Neural cell (in vitro differentiated cells): ENCODE data around the gene RING1. TPM values are rescaled to one million over a fixed set of nuclear protein-coding genes. Genes with fewer than 3 reads are reported as not detected.

Experiments used
- H2AFZ ChIP-seq: fragments of 200-600, 300-800 bp; sonication (generic), shearing (Covaris generic); 2 replicates; pipeline ENCODE4 v1.6.0; 2014; ENCODE audit warnings: low read depth, mild to moderate bottlenecking, antibody characterized with exemption, low read length, moderate library complexity
- H3F3A ChIP-seq: fragments of 200-600 bp; shearing (Covaris generic); 2 replicates; pipeline ENCODE4 v1.6.1; 2016; ENCODE audit warnings: mild to moderate bottlenecking, moderate library complexity, mixed read lengths, antibody characterized with exemption, low read length; ENCODE audit not compliant: insufficient read depth, poor library complexity, severe bottlenecking
- H3K27ac ChIP-seq: fragments of 200-600, 300-800 bp; sonication (generic), shearing (Covaris generic); 2 replicates; pipeline ENCODE4 v1.5.1; 2014; ENCODE audit warnings: mild to moderate bottlenecking, low read length, moderate library complexity
- H3K27me3 ChIP-seq: fragments of 300-800, 200-600 bp; sonication (generic), shearing (Covaris generic); 2 replicates; pipeline ENCODE4 v1.6.0; 2014; ENCODE audit warnings: mild to moderate bottlenecking, low read depth, low read length, moderate library complexity; ENCODE audit not compliant: insufficient read depth
- H3K36me3 ChIP-seq: fragments of 300-800, 200-600 bp; sonication (generic), shearing (Covaris generic); 2 replicates; pipeline ENCODE4 v1.5.1; 2014; ENCODE audit warnings: mild to moderate bottlenecking, antibody characterized with exemption, low read length, moderate library complexity; ENCODE audit not compliant: insufficient read depth
- H3K4me2 ChIP-seq: fragments of 300-800, 200-600 bp; sonication (generic), shearing (Covaris generic); 2 replicates; pipeline ENCODE4 v1.6.0; 2014; ENCODE audit warnings: mild to moderate bottlenecking, low read length
- H3K4me3 ChIP-seq: fragments of 300-800, 200-600 bp; sonication (generic), shearing (Covaris generic); 2 replicates; pipeline ENCODE4 v1.5.1; 2014; ENCODE audit warnings: mild to moderate bottlenecking, low read length, moderate library complexity
- H3K79me2 ChIP-seq: fragments of 200-600 bp; shearing (Covaris generic); replicated peaks from 2 replicates; pipeline ENCODE4 v1.6.0; 2014; ENCODE audit warnings: mild to moderate bottlenecking, low read length, moderate library complexity; ENCODE audit not compliant: insufficient read depth
- H3K9ac ChIP-seq: fragments of 300-800, 200-600 bp; sonication (generic), shearing (Covaris generic); 2 replicates; pipeline ENCODE4 v1.6.1; 2016; ENCODE audit warnings: mild to moderate bottlenecking, low read length, mixed read lengths
- H3K9me2 ChIP-seq: fragments of 200-600 bp; shearing (Covaris generic); 2 replicates; pipeline ENCODE4 v1.6.1; 2016; ENCODE audit warnings: mild to moderate bottlenecking, low read length, mixed read lengths; ENCODE audit not compliant: insufficient read depth
- H3K9me3 ChIP-seq: fragments of 200-600, 300-800 bp; sonication (generic), shearing (Covaris generic); 2 replicates; pipeline ENCODE4 v1.6.1; 2016; ENCODE audit warnings: mild to moderate bottlenecking, mixed run types, low read length, moderate library complexity, mixed read lengths
- H4K20me1 ChIP-seq: fragments of 200-600 bp; shearing (Covaris generic); 2 replicates; pipeline ENCODE4 v1.6.1; 2016; ENCODE audit warnings: mild to moderate bottlenecking, mixed run types; ENCODE audit not compliant: insufficient read depth
- CTCF ChIP-seq: fragments of 450-650 bp; IDR thresholded peaks from 2 replicates; pipeline ENCODE4 v1.5.1; 2014; ENCODE audit warnings: antibody characterized with exemption, mild to moderate bottlenecking, moderate library complexity; ENCODE audit not compliant: poor library complexity, severe bottlenecking
- EP300 ChIP-seq: fragments of 450-650 bp; conservative IDR thresholded peaks from 2 replicates; pipeline ENCODE4 v1.6.1; 2014; ENCODE audit warnings: antibody characterized with exemption, mild to moderate bottlenecking, moderate library complexity; ENCODE audit not compliant: poor library complexity, severe bottlenecking
- EZH2 ChIP-seq: fragments of 200-600, 300-800 bp; shearing (Covaris generic), sonication (generic); IDR thresholded peaks from 2 replicates; pipeline ENCODE4 v1.6.1; 2014; ENCODE audit warnings: antibody characterized with exemption, low read length, borderline replicate concordance, mild to moderate bottlenecking; ENCODE audit not compliant: insufficient read depth, poor library complexity, severe bottlenecking
- MXI1 ChIP-seq: fragments of 450-650 bp; conservative IDR thresholded peaks from 2 replicates; pipeline ENCODE4 v1.6.1; 2014; ENCODE audit warnings: antibody characterized with exemption, mild to moderate bottlenecking; ENCODE audit not compliant: poor library complexity, severe bottlenecking
- POLR2AphosphoS5 ChIP-seq: IDR thresholded peaks from 2 replicates; pipeline ENCODE4 v1.6.1; 2012
- RAD21 ChIP-seq: fragments of 450-650 bp; conservative IDR thresholded peaks from 2 replicates; pipeline ENCODE4 v1.6.1; 2014; ENCODE audit warnings: antibody characterized with exemption, mild to moderate bottlenecking, moderate library complexity
- REST ChIP-seq: IDR thresholded peaks from 2 replicates; pipeline ENCODE4 v1.6.1; 2012; ENCODE audit warnings: borderline replicate concordance
- SMC3 ChIP-seq: fragments of 450-650 bp; conservative IDR thresholded peaks from 2 replicates; pipeline ENCODE4 v1.6.1; 2014; ENCODE audit warnings: antibody characterized with exemption, mild to moderate bottlenecking, moderate library complexity; ENCODE audit not compliant: poor library complexity
- TAF1 ChIP-seq: IDR thresholded peaks from 2 replicates; pipeline ENCODE4 v1.6.1; 2012; ENCODE audit warnings: low read depth
- polyA plus RNA-seq: library from polyadenylated mRNA; depleted of rRNA; stranded (reverse); fragments of >200 nt; gene quantifications from 2 replicates; pipeline ENCODE4 v1.2.3, GENCODE V29; 2014

RING1 gene
- polyA plus RNA-seq, 1 donor from 2014 or later = 107 TPM

- no peaks in the 10 kb centered on the region for H3F3A ChIP-seq
- H3K9me3 ChIP-seq = no peaks in the 10 kb centered on the region
- no peak overlapping the region for H3K4me3 ChIP-seq
- H3K4me2 ChIP-seq = no peak overlapping the region
- H3K36me3 ChIP-seq = no peaks in the 10 kb centered on the region
- no peak overlapping the region for H3K9ac ChIP-seq
- no peaks in the 10 kb centered on the region for H3K79me2 ChIP-seq
- no peak for TF ChIP-seq TAF1
- no peak for TF ChIP-seq POLR2AphosphoS5
- no peak for TF ChIP-seq SMC3
- no peak overlapping the region for H2AFZ ChIP-seq
- no peak overlapping the region for H3K27ac ChIP-seq
- H3K27me3 ChIP-seq = no peaks in the 10 kb centered on the region
- H4K20me1 ChIP-seq = no peaks in the 10 kb centered on the region
- no peaks in the 10 kb centered on the region for H3K9me2 ChIP-seq
Measured at GRCh38 chr6:33170176-33171015, 37.9 kb upstream of the RING1 start.

- Histone ChIP-seq H3K4me3 (no peak overlapping the region), H2AFZ (no peak overlapping the region), H3F3A (no peaks in the 10 kb centered on the region), H3K27ac (no peak overlapping the region), H3K9me2 (no peaks in the 10 kb centered on the region), H3K9me3 (no peaks in the 10 kb centered on the region), H3K79me2 (no peaks in the 10 kb centered on the region), H3K36me3 (no peaks in the 10 kb centered on the region), H3K27me3 (no peaks in the 10 kb centered on the region), H4K20me1 (no peaks in the 10 kb centered on the region), H3K4me2 (no peak overlapping the region), H3K9ac (no peak overlapping the region)
- no peak for TF ChIP-seq TAF1
- TF ChIP-seq SMC3 = no peak
- TF ChIP-seq EP300 = no peak
- TF ChIP-seq RAD21 = no peak
- TF ChIP-seq REST = no peak
- no peak for TF ChIP-seq EZH2
- TF ChIP-seq CTCF = no peak
- no peak for TF ChIP-seq MXI1
- no peak for TF ChIP-seq POLR2AphosphoS5
Measured at GRCh38 chr6:33171016-33171879, 37.1 kb upstream of the RING1 start.
